HepG2 (cell line): Measurements from ENCODE around the gene CDC42EP5. TPM values are rescaled to one million over a fixed set of nuclear protein-coding genes. Genes with fewer than 3 reads are reported as not detected.

Source experiments
- DMTF1 ChIP-seq: sonication (generic); formaldehyde crosslinking; IDR thresholded peaks from 2 replicates; pipeline ENCODE4 v1.4.0; 2020; ENCODE audit warnings: mild to moderate bottlenecking, missing genetic modification reagents
- FOXK1 ChIP-seq: sonication (generic); formaldehyde crosslinking; IDR thresholded peaks from 2 replicates; pipeline ENCODE4 v1.4.0; 2020; ENCODE audit warnings: low read depth, missing genetic modification reagents, borderline replicate concordance
- HCFC1 ChIP-seq: fragments of 150-350 bp; IDR thresholded peaks from 2 replicates; pipeline ENCODE4 v1.6.1; 2014; ENCODE audit warnings: low read depth, low read length
- THAP11 ChIP-seq: IDR thresholded peaks from 2 replicates; pipeline ENCODE4 v1.6.1; 2016; ENCODE audit warnings: missing biosample characterization, missing genetic modification reagents
- ZBTB7B ChIP-seq: sonication (generic); formaldehyde crosslinking; IDR thresholded peaks from 2 replicates; pipeline ENCODE4 v1.4.0; 2020; ENCODE audit warnings: missing genetic modification reagents
- ZNF687 ChIP-seq: sonication (generic); formaldehyde crosslinking; IDR thresholded peaks from 2 replicates; pipeline ENCODE4 v1.5.1; 2020; ENCODE audit warnings: mild to moderate bottlenecking, missing genetic modification reagents, moderate library complexity
- polyA plus RNA-seq, 8 experiments: library from polyadenylated mRNA; depleted of rRNA in 3 of 8; stranded (reverse) in 7 of 8; unstranded in 1 of 8; fragments of >200 nt; fragmentation: Illumina TruSeq in 4 of 8; extraction: Trizol in 4 of 8; gene quantifications; 2 replicates each; pipeline versions ENCODE4 v1.2.1 to v1.2.3, GENCODE V29; 2011 to 2016; ENCODE audit warnings: low read depth in 4 of 8, missing spikeins in 1 of 8, mixed read lengths in 1 of 8; ENCODE audit not compliant: insufficient read depth in 1 of 8
- total RNA-seq, 5 experiments: library from RNA; depleted of rRNA; stranded (reverse); fragments of >200 nt; fragmentation: Illumina TruSeq; extraction: Trizol; gene quantifications; 2 replicates each; pipeline ENCODE4 v1.2.3, GENCODE V29; 2016; ENCODE audit warnings: low read depth in 1 of 5

Gene CDC42EP5
- total and polyA plus RNA-seq, 2 of the 13 experiments (the other 11 are each of a cell fraction or from before 2014, with no cell fraction given) = 0.41 to 1.6 TPM

- TF ChIP-seq HCFC1 = no peak
- no peak for TF ChIP-seq DMTF1 (CRISPR knock-in tag)
- 0 out of 2 replicates have a peak, but pooled peaks have one; percentile 13 for TF ChIP-seq THAP11 (CRISPR knock-in tag)
- no peak for TF ChIP-seq FOXK1 (CRISPR knock-in tag)
- TF ChIP-seq ZBTB7B (CRISPR knock-in tag) = 0 out of 2 replicates have a peak, but pooled peaks have one; percentile 34
- peak; percentile 91 for TF ChIP-seq ZNF687 (CRISPR knock-in tag)
These were observed 54.8 kb downstream of the CDC42EP5 start (continued) for GRCh38 chr19:54418030-54418929.
